ENCODE measurements around the gene CEMP1. TPM values are rescaled to one million over a fixed set of nuclear protein-coding genes. Genes with fewer than 3 reads are reported as not detected.

CEMP1 gene
- total RNA-seq, 1 experiment from 2014 or later, result 0.15 TPM

DNA sequence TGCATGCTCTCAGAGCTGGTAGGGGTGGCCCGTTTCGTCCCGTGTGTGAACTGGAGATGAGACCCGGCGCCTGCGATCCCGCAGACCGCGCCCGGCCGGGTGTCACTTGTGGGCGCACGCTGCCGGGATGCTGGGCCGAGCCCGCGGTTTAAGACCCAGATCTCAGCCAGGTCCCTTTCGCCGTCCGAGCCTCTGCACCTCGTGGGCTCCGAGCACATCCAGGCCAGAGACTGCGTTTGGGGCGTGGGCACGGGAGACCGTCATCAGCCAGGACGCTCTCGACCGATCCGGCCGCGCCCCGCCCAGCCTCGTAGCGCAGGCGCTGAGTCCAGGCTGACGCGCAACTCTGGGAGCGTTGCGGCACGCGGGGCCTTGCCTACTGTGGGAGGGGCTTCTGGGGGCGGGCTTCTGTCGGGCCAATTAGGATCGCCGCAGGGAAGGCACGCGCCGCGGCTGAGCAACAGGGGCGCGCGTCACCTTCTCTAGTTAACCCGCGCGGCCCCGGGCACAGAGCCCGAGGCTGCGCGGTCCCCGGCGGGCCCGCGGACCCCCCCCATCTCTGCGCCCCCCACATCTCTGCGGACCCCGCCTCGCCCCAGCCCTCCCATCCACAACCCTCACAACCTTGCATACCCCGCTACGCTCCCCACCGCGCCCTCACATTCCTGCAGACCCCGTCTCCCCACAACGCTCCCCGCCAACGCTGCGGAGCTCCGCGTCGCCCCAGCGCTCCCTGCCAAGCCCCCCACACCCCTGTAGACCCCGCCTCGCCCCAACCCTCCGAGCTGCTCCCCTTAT is 687 bp upstream of the CEMP1 start (continued):
- TF ChIP-seq, protein P1, sequence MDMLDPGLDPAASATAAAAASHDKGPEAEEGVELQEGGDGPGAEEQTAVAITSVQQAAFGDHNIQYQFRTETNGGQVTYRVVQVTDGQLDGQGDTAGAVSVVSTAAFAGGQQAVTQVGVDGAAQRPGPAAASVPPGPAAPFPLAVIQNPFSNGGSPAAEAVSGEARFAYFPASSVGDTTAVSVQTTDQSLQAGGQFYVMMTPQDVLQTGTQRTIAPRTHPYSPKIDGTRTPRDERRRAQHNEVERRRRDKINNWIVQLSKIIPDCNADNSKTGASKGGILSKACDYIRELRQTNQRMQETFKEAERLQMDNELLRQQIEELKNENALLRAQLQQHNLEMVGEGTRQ (CRISPR knock-in tag; IDR thresholded peaks at IDR 0.05), result peak; percentile 81
- no peak for TF ChIP-seq JAZF1 (CRISPR knock-in tag; IDR thresholded peaks at IDR 0.05)
- TF ChIP-seq NR1H2 (CRISPR knock-in tag; IDR thresholded peaks at IDR 0.05), result no peak
- TF ChIP-seq, protein P2, sequence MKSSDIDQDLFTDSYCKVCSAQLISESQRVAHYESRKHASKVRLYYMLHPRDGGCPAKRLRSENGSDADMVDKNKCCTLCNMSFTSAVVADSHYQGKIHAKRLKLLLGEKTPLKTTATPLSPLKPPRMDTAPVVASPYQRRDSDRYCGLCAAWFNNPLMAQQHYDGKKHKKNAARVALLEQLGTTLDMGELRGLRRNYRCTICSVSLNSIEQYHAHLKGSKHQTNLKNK (CRISPR knock-in tag; IDR thresholded peaks at IDR 0.05), result no peak; the same call in 1 of the 2 replicates
- TF ChIP-seq SMAD4 (CRISPR knock-in tag; IDR thresholded peaks at IDR 0.05), result no peak
- TF ChIP-seq ZNF423 (CRISPR knock-in tag; IDR thresholded peaks at IDR 0.05), result no peak
- TF ChIP-seq, protein P3, sequence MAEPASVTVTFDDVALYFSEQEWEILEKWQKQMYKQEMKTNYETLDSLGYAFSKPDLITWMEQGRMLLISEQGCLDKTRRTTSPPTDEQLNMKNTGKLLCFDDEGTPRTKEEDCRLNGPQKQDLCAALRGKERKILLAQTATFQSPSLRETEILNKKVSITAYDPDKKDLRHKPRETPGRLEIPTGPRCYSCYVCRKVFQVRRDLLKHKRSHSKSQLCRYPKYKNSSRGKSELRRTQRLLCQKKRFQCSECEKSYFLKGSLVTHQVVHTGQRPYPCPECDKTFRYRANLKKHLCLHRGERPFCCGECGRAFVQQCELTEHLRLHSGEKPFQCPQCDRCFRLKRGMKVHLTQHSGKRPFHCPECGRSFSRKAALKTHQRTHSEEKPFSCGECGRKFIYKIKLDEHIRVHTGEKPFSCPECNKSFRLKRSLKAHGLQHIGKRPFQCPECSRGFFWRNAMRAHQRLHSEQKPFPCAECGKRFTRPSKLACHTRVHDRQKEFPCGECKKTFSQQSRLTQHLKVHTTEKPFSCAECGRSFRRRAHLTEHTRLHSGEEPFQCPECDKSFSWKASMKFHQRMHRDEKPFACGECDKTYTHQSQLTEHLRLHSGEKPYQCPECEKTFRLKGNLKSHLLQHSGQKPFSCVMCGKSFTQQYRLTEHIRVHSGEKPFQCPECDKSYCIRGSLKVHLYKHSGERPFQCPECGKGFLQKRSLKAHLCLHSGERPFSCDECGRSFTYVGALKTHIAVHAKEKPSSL (CRISPR knock-in tag; conservative IDR thresholded peaks at IDR 0.05), result no peak
- TF ChIP-seq, protein P4, sequence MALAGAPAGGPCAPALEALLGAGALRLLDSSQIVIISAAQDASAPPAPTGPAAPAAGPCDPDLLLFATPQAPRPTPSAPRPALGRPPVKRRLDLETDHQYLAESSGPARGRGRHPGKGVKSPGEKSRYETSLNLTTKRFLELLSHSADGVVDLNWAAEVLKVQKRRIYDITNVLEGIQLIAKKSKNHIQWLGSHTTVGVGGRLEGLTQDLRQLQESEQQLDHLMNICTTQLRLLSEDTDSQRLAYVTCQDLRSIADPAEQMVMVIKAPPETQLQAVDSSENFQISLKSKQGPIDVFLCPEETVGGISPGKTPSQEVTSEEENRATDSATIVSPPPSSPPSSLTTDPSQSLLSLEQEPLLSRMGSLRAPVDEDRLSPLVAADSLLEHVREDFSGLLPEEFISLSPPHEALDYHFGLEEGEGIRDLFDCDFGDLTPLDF (CRISPR knock-in tag; IDR thresholded peaks at IDR 0.05), result no peak
- TF ChIP-seq, protein P5, sequence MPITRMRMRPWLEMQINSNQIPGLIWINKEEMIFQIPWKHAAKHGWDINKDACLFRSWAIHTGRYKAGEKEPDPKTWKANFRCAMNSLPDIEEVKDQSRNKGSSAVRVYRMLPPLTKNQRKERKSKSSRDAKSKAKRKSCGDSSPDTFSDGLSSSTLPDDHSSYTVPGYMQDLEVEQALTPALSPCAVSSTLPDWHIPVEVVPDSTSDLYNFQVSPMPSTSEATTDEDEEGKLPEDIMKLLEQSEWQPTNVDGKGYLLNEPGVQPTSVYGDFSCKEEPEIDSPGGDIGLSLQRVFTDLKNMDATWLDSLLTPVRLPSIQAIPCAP (CRISPR knock-in tag; IDR thresholded peaks at IDR 0.05), result peak; percentile 89
- TF ChIP-seq NR2C2 (CRISPR knock-in tag; IDR thresholded peaks at IDR 0.05), result no peak
- TF ChIP-seq GABPB1 (CRISPR knock-in tag; IDR thresholded peaks at IDR 0.05), result peak; percentile 91
- TF ChIP-seq, protein P6, sequence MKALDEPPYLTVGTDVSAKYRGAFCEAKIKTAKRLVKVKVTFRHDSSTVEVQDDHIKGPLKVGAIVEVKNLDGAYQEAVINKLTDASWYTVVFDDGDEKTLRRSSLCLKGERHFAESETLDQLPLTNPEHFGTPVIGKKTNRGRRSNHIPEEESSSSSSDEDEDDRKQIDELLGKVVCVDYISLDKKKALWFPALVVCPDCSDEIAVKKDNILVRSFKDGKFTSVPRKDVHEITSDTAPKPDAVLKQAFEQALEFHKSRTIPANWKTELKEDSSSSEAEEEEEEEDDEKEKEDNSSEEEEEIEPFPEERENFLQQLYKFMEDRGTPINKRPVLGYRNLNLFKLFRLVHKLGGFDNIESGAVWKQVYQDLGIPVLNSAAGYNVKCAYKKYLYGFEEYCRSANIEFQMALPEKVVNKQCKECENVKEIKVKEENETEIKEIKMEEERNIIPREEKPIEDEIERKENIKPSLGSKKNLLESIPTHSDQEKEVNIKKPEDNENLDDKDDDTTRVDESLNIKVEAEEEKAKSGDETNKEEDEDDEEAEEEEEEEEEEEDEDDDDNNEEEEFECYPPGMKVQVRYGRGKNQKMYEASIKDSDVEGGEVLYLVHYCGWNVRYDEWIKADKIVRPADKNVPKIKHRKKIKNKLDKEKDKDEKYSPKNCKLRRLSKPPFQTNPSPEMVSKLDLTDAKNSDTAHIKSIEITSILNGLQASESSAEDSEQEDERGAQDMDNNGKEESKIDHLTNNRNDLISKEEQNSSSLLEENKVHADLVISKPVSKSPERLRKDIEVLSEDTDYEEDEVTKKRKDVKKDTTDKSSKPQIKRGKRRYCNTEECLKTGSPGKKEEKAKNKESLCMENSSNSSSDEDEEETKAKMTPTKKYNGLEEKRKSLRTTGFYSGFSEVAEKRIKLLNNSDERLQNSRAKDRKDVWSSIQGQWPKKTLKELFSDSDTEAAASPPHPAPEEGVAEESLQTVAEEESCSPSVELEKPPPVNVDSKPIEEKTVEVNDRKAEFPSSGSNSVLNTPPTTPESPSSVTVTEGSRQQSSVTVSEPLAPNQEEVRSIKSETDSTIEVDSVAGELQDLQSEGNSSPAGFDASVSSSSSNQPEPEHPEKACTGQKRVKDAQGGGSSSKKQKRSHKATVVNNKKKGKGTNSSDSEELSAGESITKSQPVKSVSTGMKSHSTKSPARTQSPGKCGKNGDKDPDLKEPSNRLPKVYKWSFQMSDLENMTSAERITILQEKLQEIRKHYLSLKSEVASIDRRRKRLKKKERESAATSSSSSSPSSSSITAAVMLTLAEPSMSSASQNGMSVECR (CRISPR knock-in tag; IDR thresholded peaks at IDR 0.05; ENCODE audit: borderline replicate concordance), result peak; percentile 75; the same call in 1 of the 2 replicates
- TF ChIP-seq ZNF121 (CRISPR knock-in tag; IDR thresholded peaks at IDR 0.05), result 0 out of 2 replicates have a peak, but pooled peaks have one; percentile 23
- TF ChIP-seq NR3C1 (CRISPR knock-in tag; conservative IDR thresholded peaks at IDR 0.05; ENCODE audit: low read depth), result no peak
- peak; percentile 57 for TF ChIP-seq NFATC4 (CRISPR knock-in tag; IDR thresholded peaks at IDR 0.05)
- TF ChIP-seq ZNF396 (CRISPR knock-in tag; IDR thresholded peaks at IDR 0.05; ENCODE audit: borderline replicate concordance), result no peak
- TF ChIP-seq, protein P7, sequence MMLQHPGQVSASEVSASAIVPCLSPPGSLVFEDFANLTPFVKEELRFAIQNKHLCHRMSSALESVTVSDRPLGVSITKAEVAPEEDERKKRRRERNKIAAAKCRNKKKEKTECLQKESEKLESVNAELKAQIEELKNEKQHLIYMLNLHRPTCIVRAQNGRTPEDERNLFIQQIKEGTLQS (CRISPR knock-in tag; conservative IDR thresholded peaks at IDR 0.05), result no peak
- TF ChIP-seq, protein P8, sequence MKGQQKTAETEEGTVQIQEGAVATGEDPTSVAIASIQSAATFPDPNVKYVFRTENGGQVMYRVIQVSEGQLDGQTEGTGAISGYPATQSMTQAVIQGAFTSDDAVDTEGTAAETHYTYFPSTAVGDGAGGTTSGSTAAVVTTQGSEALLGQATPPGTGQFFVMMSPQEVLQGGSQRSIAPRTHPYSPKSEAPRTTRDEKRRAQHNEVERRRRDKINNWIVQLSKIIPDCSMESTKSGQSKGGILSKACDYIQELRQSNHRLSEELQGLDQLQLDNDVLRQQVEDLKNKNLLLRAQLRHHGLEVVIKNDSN (CRISPR knock-in tag; IDR thresholded peaks at IDR 0.05), result peak; percentile 81; the same call in 1 of the 2 replicates
